ENCODE measurements around the gene PCDH9. TPM values are rescaled to one million over a fixed set of nuclear protein-coding genes. Genes with fewer than 3 reads are reported as not detected.

Gene PCDH9
- total and polyA plus RNA-seq, 2 experiments from 2014 or later: 0.31 to 0.52 TPM

DNA sequence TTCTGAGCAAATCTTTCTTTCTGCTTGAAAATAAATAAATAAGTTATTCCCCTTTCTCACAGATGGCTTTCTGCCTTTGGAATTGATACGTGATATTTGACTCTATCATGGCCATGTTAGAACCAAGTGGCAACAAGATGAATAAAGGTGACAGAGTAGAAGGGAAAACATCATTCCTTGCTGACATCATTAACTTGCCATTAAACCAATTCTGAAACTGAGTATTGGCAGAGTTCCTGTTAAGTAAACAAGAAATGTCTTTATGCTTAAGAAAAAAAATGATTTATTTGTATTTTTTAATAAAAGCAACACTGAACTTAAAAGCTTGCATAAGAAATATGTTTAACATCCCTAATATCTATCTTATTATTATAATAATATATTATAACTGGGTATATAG, 828.1 kb downstream of the PCDH9 start:
- no peak for TF ChIP-seq ZNF331 (CRISPR knock-in tag; IDR thresholded peaks at IDR 0.05; ENCODE audit: low read depth)
- TF ChIP-seq, protein P1, sequence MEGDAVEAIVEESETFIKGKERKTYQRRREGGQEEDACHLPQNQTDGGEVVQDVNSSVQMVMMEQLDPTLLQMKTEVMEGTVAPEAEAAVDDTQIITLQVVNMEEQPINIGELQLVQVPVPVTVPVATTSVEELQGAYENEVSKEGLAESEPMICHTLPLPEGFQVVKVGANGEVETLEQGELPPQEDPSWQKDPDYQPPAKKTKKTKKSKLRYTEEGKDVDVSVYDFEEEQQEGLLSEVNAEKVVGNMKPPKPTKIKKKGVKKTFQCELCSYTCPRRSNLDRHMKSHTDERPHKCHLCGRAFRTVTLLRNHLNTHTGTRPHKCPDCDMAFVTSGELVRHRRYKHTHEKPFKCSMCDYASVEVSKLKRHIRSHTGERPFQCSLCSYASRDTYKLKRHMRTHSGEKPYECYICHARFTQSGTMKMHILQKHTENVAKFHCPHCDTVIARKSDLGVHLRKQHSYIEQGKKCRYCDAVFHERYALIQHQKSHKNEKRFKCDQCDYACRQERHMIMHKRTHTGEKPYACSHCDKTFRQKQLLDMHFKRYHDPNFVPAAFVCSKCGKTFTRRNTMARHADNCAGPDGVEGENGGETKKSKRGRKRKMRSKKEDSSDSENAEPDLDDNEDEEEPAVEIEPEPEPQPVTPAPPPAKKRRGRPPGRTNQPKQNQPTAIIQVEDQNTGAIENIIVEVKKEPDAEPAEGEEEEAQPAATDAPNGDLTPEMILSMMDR (conservative IDR thresholded peaks at IDR 0.05; ENCODE audit: low read depth in 2 of 2): no peak
- no peak overlapping the region for H2AFZ ChIP-seq
- Mint-ChIP-seq H3K4me3 (no peak overlapping the region), H3K27ac (no peak overlapping the region), H3K36me3 (ENCODE audit: low read depth) (no peaks in the 10 kb centered on the region), H3K4me1 (peaks cover 4% of the 10 kb centered on the region; the same call in 2 of the 3 replicates), H3K27me3 (ENCODE audit: insufficient read depth, low read depth, poor library complexity) (no peaks in the 10 kb centered on the region), H3K9me3 (no peaks in the 10 kb centered on the region; the same call in 2 of the 3 replicates)
- no peak for ATAC-seq
- no peak overlapping the region for H3K4me2 ChIP-seq
- no peak overlapping the region for H3K27ac ChIP-seq (ENCODE audit: low read depth)
- H3K4me1 ChIP-seq (ENCODE audit: insufficient read depth): peaks cover 4% of the 10 kb centered on the region
- no peaks in the 10 kb centered on the region for H3K27me3 ChIP-seq (ENCODE audit: insufficient read depth)
- H4K20me1 ChIP-seq (replicated peaks; ENCODE audit: insufficient read depth): no peaks in the 10 kb centered on the region
- H3K9me2 ChIP-seq (ENCODE audit: insufficient read depth): no peaks in the 10 kb centered on the region
- no peak overlapping the region for H3K4me3 ChIP-seq
- DNase-seq (ENCODE audit: low spot score): no peak
- H3K36me3 ChIP-seq (ENCODE audit: insufficient read depth): no peaks in the 10 kb centered on the region
- H3K79me2 ChIP-seq (replicated peaks; ENCODE audit: insufficient read depth): no peaks in the 10 kb centered on the region
- no peaks in the 10 kb centered on the region for H3F3A ChIP-seq (replicated peaks; ENCODE audit: low read depth)

DNA sequence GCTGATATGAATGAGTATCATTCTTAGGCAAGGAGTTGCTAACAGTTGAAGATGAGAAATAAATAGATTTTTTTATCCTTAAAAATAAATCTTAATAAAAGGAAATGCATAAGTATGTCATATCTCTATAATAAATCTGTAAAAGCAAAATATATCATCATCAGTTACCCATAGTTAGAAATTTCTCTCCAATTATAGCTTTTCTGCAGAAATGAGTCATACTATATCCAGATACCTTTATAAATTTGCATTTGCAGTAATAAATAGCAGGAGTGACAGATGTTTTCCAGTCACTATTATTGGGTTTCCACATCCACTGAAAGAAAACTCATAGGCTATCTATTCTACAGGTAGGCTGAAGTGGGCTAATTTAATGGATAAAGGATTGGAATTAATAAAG, 829.8 kb downstream of the PCDH9 start:
- Mint-ChIP-seq H3K27me3 (ENCODE audit: insufficient read depth, low read depth, poor library complexity) (no peaks in the 10 kb centered on the region), H3K4me3 (no peak overlapping the region), H3K27ac (no peak overlapping the region), H3K36me3 (ENCODE audit: low read depth) (no peaks in the 10 kb centered on the region), H3K4me1 (no peaks in the 10 kb centered on the region), H3K9me3 (no peaks in the 10 kb centered on the region; the same call in 2 of the 3 replicates)
- ATAC-seq: no peak
- Histone ChIP-seq H3K4me3 (no peak overlapping the region), H3F3A (replicated peaks; ENCODE audit: low read depth) (no peaks in the 10 kb centered on the region), H3K36me3 (ENCODE audit: insufficient read depth) (no peaks in the 10 kb centered on the region), H3K27ac (ENCODE audit: low read depth) (no peak overlapping the region), H3K9me2 (ENCODE audit: insufficient read depth) (no peaks in the 10 kb centered on the region), H3K4me2 (no peak overlapping the region), H3K27me3 (ENCODE audit: insufficient read depth) (no peaks in the 10 kb centered on the region), H2AFZ (no peak overlapping the region), H3K4me1 (ENCODE audit: insufficient read depth) (no peaks in the 10 kb centered on the region), H4K20me1 (replicated peaks; ENCODE audit: insufficient read depth) (no peaks in the 10 kb centered on the region), H3K79me2 (replicated peaks; ENCODE audit: insufficient read depth) (no peaks in the 10 kb centered on the region)
- no peak for DNase-seq (ENCODE audit: low spot score)
- TF ChIP-seq, protein P2, sequence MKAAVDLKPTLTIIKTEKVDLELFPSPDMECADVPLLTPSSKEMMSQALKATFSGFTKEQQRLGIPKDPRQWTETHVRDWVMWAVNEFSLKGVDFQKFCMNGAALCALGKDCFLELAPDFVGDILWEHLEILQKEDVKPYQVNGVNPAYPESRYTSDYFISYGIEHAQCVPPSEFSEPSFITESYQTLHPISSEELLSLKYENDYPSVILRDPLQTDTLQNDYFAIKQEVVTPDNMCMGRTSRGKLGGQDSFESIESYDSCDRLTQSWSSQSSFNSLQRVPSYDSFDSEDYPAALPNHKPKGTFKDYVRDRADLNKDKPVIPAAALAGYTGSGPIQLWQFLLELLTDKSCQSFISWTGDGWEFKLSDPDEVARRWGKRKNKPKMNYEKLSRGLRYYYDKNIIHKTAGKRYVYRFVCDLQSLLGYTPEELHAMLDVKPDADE (IDR thresholded peaks at IDR 0.05): no peak
- TF ChIP-seq EZH2 (IDR thresholded peaks at IDR 0.05; ENCODE audit: low read depth, unreplicated experiment) (no peak), POLR2AphosphoS5 (IDR thresholded peaks at IDR 0.05; ENCODE audit: low read depth) (no peak), STAT1 (IDR thresholded peaks at IDR 0.05; ENCODE audit: unreplicated experiment) (no peak), CREB1 (CRISPR knock-in tag; IDR thresholded peaks at IDR 0.05; ENCODE audit: low read depth) (no peak), JUNB (IDR thresholded peaks at IDR 0.05; ENCODE audit: unreplicated experiment) (no peak), ZNF114 (CRISPR knock-in tag; IDR thresholded peaks at IDR 0.05) (no peak), EZH2phosphoT487 (IDR thresholded peaks at IDR 0.05; ENCODE audit: unreplicated experiment) (no peak), NANOG (IDR thresholded peaks at IDR 0.05; ENCODE audit: borderline replicate concordance) (no peak)
- TF ChIP-seq, protein P3, sequence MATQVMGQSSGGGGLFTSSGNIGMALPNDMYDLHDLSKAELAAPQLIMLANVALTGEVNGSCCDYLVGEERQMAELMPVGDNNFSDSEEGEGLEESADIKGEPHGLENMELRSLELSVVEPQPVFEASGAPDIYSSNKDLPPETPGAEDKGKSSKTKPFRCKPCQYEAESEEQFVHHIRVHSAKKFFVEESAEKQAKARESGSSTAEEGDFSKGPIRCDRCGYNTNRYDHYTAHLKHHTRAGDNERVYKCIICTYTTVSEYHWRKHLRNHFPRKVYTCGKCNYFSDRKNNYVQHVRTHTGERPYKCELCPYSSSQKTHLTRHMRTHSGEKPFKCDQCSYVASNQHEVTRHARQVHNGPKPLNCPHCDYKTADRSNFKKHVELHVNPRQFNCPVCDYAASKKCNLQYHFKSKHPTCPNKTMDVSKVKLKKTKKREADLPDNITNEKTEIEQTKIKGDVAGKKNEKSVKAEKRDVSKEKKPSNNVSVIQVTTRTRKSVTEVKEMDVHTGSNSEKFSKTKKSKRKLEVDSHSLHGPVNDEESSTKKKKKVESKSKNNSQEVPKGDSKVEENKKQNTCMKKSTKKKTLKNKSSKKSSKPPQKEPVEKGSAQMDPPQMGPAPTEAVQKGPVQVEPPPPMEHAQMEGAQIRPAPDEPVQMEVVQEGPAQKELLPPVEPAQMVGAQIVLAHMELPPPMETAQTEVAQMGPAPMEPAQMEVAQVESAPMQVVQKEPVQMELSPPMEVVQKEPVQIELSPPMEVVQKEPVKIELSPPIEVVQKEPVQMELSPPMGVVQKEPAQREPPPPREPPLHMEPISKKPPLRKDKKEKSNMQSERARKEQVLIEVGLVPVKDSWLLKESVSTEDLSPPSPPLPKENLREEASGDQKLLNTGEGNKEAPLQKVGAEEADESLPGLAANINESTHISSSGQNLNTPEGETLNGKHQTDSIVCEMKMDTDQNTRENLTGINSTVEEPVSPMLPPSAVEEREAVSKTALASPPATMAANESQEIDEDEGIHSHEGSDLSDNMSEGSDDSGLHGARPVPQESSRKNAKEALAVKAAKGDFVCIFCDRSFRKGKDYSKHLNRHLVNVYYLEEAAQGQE (IDR thresholded peaks at IDR 0.05; ENCODE audit: unreplicated experiment): no peak
- TF ChIP-seq, protein P1 (conservative IDR thresholded peaks at IDR 0.05; ENCODE audit: low read depth in 2 of 2): no peak

Measured in GM23338 (cell line).